SK-N-MC (cell line): ENCODE results near the gene SLC16A4.

Experiments
- EZH2 ChIP-seq: fragments of 200-600 bp; sonication (generic); IDR thresholded peaks from one replicate; pipeline ENCODE4 v1.6.1; 2017; ENCODE audit warnings: antibody characterized with exemption
- POLR2AphosphoS5 ChIP-seq: IDR thresholded peaks from 2 replicates; pipeline ENCODE4 v1.6.1; 2012; ENCODE audit warnings: mild to moderate bottlenecking, low read depth, low read length, borderline replicate concordance

DNA sequence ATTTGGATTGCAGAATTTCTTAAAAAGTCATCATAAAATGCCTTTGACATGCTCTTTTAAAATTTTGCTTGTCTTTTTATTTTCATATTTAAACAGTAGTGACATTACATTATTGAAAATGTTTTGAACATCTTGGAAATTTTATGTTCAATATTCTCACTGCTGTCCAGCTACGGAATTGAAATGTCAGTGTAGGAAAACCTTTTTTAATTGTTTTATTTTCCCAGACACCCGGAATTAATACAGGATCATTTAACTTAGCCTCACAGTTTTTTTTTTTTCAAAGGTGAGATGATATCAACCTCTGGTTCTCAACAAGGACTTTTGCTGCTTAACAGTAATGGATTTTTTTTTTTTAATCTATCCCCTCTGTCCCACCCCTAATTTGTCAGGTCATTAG is 47.6 kb downstream of the SLC16A4 start:
- no peak for TF ChIP-seq POLR2AphosphoS5
- TF ChIP-seq EZH2 = no peak
